ENCODE measurements around the gene CARD14.

CARD14 gene

DNA sequence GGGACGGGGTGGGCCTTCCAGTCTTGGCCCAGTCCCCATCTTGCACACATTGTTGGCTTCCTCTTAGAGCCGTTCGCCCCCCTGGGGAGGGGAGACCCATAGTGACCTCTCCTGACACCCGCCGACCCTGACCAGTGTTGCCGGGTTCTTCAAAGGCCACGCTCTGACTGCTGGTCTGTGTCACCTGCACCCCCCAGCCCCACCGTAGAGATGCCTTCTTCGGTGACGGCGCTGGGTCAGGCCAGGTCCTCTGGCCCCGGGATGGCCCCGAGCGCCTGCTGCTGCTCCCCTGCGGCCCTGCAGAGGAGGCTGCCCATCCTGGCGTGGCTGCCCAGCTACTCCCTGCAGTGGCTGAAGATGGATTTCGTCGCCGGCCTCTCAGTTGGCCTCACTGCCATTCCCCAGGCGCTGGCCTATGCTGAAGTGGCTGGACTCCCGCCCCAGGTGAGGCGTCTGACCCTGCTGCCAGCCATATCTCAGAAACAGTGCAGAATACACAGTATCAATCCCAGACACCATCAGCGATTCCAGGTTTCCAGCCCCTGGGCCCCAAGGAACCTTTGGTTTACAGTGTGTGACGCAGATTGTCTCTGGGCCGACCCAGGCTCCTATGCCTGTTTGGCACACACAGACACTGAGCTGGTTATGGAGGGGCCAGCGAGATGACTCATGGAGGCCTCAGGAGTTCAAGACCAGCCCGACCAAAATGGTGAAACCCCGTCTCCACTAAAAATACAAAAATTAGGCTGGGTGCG is 51.7 kb downstream of the CARD14 start:
- DNase-seq (ENCODE audit: low read depth) = no peak
- TF ChIP-seq CTCF (IDR thresholded peaks at IDR 0.05; ENCODE audit: low read depth, low read length, missing control alignments) = no peak
- in situ Hi-C loops (cut with HindIII; ENCODE audit: low sequenced_read_pairs) = no loop called here
- H3K4me3 ChIP-seq (ENCODE audit: low read depth, low read length) = peak overlapping the region; percentile 59

DNA sequence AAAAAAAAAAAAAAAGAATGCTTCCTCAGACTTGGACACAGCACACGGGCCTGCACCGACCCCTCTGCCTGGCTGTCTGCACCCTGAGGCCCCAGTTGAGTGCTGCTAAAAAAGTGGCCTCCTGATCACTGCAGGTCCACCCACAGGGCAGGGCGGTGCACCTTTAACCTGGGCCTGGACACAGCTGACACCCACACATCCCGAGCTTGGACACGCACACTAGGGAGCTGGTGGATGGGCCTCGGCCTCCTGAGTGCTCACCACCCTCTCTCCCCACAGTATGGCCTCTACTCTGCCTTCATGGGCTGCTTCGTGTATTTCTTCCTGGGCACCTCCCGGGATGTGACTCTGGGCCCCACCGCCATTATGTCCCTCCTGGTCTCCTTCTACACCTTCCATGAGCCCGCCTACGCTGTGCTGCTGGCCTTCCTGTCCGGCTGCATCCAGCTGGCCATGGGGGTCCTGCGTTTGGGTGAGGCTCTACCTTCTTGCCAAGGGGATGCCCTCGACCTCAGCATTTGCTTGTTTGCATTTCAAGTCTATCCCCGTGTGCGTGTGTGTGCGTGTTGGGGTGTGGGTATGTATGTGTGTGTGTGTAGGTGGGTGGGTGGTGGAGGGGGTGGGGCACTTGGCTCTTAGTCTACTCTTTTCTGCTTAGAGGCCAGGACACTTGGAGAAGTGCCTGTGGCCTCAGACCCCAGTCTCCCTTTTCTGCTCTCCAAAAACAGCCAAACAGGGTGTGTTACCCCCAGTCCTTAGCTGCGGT is 52.7 kb downstream of the CARD14 start:
- TF ChIP-seq CTCF (IDR thresholded peaks at IDR 0.05; ENCODE audit: low read depth, low read length, missing control alignments) = no peak
- in situ Hi-C loops (cut with HindIII; ENCODE audit: low sequenced_read_pairs) = no loop called here

GRCh38 chr17:80223142-80223815 is 53.4 kb downstream of the CARD14 start:
- TF ChIP-seq CTCF (IDR thresholded peaks at IDR 0.05; ENCODE audit: low read depth, low read length, missing control alignments) = no peak
- in situ Hi-C loops (cut with HindIII; ENCODE audit: low sequenced_read_pairs) = no loop called here
- no peak for DNase-seq (ENCODE audit: low read depth)

More for the DNA sequence above, 52.7 kb downstream of the CARD14 start:
- no peak for DNase-seq (ENCODE audit: low read depth)
- H3K4me3 ChIP-seq (ENCODE audit: low read depth, low read length) = no peak overlapping the region

DNA sequence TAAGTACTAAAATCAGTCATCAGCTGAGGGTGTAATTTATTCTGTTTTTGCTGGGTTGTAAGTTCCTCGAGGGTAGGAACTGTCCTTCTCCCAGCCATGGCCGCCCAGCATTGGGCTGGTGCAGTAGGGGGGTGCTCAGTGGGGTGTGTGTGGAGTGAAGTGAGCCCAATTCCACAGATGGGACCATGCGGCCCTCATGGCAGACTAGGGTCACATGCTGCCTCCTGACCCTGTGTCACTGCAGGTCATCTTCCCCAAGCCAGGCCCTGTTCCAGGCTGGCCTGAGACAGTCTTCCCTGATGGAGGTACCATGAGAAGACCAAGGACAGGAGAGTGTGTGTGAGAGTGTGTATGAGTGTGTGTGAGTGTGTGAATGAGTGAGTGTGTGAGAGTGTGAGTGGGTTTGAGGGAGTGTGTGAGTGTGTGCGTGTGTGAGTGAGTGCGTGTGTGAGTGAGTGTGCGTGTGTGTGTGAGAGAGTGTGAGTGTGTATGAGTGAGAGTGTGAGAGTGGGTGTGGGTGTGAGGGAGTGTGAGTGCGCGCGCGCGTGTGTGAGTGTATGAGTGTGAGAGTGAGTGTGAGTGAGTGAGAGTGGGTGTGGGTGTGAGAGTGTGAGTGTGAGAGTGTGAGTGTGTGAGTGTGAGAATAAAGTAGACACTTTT is 54.1 kb downstream of the CARD14 start:
- no peak for TF ChIP-seq CTCF (IDR thresholded peaks at IDR 0.05; ENCODE audit: low read depth, low read length, missing control alignments)
- no peak for DNase-seq (ENCODE audit: low read depth)
- in situ Hi-C loops (cut with HindIII; ENCODE audit: low sequenced_read_pairs) = no loop called here
- H3K4me3 ChIP-seq (ENCODE audit: low read depth, low read length) = no peak overlapping the region

More at GRCh38 chr17:80223142-80223815, 53.4 kb downstream of the CARD14 start:
- H3K4me3 ChIP-seq (ENCODE audit: low read depth, low read length) = no peak overlapping the region

- in situ Hi-C loops (cut with HindIII; ENCODE audit: low sequenced_read_pairs) = no loop called here
Observed at GRCh38 chr17:80224683-80225082, 54.9 kb downstream of the CARD14 start.

More at GRCh38 chr17:80224683-80225082, 54.9 kb downstream of the CARD14 start:
- no peak for TF ChIP-seq CTCF (IDR thresholded peaks at IDR 0.05; ENCODE audit: low read depth, low read length, missing control alignments)
- DNase-seq (ENCODE audit: low read depth) = no peak
- H3K4me3 ChIP-seq (ENCODE audit: low read depth, low read length) = no peak overlapping the region

Data from astrocyte of the cerebellum (primary cell).